GM10847 (cell line): ENCODE results near the gene RGL4.

Experiments used
- POLR2A ChIP-seq: IDR thresholded peaks from 2 replicates; pipeline ENCODE4 v1.6.1; 2011; ENCODE audit not compliant: insufficient read length; ENCODE audit errors: extremely low read depth

The RGL4 gene

DNA sequence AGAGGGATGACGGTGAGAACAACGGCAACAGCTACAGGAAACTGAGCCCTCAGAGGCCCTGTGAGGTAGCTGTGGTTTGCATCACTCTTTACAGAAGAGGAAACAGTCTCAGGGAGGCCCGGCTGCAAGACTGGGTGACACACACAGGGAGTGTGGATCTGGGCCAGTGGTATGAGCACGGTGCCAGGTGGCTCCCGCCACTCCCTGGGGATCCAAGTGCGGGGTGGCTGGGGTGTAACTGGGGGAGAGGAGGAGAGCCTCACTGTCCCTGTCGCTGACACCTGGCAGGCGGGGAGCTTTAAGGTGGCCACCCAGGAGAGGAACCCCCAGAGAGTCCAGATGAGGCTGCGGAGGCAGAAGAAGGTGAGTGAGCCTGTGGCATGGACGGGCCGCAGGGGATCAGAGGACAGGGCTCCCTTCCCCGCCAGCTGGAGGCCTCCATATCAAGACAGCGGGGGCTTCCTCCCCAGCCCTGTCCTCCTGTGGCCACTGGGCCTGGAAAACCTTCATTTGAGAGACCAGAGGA, 5.6 kb downstream of the RGL4 start:
- no peak for TF ChIP-seq POLR2A

DNA sequence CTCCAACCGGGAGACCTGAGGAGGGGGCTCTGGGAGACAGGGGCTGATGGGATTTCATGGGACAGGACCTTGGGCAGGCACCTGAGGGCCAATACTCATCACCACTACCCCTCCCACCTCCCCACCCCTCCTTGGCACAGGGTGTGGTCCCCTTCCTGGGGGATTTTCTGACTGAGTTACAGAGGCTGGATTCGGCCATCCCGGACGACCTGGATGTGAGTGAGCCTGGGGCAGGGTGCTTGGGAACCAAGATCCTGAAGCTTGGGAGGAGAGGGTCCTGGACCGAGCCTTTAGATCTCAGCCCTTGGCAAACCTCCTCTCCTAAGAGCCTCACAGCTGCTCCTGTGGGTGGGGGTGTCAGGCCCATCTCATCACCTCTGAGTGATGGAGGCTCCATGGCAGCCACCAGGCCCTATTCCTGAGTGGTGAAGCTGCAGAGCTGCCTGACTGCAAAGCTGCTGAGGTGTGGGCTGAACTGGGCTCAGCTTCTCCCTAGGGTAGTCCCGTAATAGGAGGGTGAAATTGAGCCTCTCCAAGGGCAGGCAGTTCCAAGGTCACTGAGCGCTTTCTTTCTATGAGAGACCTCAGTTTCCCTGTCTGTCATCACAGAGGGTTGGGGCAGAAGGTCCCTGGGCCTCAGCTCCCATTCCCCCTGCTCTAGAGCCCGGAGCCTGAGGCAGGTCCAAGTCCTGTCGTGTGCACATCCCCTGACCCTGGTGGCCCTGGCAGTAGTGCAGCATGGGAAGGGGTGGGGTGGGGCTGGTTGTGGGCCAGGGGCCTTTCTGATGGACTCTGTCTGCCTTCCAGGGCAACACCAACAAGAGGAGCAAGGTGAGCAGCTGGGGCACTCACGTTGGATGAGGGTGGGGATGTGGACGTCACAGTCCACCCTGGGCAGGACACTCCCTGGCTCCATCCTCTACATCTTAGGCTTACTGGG, 6.5 kb downstream of the RGL4 start:
- TF ChIP-seq POLR2A, result no peak

DNA sequence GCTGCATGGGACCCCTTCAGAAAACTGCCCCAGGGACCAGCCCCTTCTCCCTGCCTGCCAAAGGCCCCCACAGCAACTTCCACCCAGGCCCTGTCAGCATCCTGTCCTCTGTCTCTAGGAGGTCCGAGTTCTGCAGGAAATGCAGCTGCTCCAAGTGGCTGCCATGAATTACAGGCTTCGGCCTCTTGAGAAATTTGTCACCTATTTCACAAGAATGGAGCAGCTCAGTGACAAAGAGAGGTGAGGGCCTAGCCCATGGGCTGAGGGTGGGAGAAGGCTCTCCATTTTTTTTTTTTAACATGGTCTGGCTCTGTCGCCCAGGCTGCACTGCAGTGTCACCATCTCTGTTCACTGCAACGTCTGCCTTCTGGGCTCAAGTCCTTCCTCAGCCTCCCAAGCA, 7.3 kb downstream of the RGL4 start:
- TF ChIP-seq POLR2A, result no peak

DNA sequence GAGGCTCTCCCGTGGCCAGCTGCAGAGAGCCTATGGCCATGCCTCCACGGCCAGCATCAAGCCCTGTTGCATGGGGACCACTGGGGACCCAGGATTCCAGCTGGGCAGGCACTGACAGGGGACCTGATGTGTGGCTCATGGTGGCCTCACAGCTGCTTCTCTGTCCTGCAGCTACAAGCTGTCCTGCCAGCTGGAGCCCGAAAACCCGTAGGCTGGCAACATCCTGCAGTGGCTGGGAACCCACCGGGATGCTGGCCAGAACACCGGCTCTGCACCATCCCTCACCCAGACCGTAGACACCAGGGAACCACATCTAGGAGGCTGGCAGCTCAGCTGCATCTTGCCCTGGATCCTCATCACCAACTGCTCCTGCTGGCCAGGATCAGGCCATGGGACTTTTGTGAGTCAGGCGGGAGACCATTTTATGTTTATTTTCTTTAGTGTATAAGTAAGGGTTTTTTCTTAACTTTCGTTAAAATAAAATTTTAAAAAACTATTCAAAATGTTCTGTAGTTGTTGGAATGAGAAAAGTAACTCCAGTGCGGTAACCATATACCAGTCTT, 7.9 kb downstream of the RGL4 start:
- no peak for TF ChIP-seq POLR2A

DNA sequence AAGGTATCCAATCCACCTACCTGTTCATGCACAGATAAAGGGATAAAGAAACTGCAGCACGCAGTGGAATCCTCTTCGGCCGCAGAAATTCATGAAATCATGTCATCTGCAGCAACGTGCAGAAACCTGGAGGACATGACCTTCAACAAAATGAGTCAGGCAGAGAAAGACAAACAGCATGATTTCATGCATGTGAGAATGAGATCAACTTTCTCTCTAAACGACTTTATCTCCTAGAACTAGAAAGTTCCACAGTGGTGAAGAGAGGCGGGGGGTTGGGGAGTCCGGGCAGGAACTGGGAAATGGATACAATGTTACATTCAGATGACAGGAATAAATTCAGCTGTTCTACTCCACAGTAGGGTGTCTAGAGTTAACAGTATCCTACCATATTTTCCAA, 9.9 kb downstream of the RGL4 start:
- TF ChIP-seq POLR2A, result no peak

DNA sequence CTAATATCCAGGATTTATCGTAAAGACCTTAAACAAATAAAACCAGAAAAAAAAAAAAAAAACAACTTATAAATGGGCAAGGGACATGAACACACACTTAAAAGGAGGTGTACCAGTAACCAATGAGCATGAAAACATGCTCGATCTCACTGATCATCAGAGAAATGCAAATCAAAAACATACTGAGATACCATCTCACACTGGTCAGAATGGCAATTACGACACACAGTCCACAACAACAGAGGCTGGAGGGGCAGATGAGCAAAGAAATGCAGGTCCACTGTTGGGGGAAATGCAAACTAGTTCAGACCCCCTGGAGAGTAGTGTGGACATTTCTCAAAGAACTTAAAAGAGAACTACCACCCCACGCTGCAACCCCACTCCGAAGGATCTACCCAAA, 13.2 kb downstream of the RGL4 start:
- no peak for TF ChIP-seq POLR2A

DNA sequence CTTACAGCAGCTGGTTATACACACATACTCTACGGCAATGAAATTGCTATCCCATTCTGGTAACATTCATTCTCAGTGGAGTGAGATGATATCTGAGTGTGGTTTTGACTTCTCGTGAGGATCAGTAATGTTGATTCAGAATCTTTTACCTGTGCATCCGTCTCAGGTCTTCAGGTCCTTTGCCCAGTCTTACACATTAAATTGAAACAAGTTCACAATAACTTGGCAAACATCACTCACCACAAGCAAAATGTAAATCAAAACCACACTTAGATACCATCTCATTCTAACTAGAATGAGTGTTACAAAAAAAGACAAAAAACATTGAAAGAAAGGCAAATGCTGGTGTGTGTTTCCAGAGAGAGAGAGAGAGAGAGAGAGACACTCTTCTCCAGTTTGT, 14.0 kb downstream of the RGL4 start:
- TF ChIP-seq POLR2A, result no peak

DNA sequence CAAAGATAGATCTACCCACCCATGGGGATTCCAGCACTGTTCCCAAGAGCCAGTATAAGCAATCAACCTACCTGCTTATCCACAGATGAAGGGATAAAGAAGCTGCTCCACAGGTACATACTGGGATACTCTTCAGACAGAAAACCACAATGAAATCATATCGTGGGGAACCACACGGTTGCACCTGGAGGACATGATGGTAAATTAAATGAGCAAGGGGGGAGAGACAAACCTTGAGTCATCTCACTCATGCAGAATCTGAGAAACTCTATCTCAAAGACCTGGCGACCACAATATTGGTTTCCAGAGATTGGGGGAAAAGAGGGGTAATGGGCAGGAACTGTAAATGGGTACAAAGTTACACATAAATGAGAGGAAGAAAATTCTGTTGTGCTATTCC, 14.5 kb downstream of the RGL4 start:
- no peak for TF ChIP-seq POLR2A

DNA sequence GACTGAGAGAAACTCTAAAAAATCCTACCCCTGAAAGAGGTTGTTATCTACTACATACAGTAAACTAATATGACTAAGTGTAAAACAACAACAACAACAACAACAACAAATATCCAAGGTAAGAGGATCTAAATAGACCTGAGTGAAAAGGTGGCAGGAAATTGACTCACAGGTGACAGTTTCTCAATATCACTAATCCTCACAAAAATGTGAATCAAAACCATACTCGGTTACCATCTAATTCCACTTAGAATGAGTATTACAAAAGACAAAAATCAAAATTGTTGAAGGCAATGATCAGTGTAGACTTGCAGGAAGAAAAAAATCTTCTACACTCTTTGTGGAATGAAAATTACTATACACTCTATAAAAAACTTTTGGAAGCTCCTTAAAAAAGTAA, 17.5 kb downstream of the RGL4 start:
- no peak for TF ChIP-seq POLR2A

DNA sequence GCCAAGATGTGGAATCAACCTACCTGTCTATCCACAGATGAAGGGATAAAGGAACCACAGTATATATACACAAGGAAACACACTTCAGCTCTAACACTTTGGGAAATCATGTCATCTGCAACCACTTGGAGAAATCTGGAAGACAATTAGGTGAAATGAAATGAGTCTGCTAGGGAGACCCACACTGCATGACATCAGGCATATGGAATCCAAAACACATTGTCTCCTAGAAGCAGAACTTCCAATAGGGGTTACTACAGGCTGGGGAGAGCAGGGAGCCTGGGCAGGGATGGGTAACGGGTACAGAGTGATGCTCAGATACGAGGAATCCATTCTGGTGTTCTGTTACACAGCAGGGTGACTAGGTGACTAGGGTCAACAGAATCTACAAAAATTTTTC, 18.3 kb downstream of the RGL4 start:
- TF ChIP-seq POLR2A, result no peak

DNA sequence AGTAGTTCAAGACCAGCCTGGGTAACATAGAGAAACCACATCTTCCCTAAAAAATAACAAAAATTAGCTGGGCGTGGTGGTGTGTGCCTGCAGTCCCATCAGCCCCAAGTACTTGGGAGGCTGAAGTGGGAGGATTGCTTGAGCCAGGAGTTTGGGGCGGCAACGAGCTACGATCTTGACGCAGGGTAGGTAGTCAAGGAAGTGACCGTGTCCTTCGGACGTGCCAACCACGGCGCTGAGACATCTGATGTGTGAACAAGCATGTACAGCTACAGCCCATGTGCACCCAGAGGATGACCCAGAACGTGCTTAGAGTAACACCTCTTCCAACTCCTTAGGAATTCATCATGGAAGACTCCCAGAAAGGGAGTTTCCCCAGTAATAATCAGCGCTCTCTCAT, 21.4 kb downstream of the RGL4 start:
- no peak for TF ChIP-seq POLR2A

DNA sequence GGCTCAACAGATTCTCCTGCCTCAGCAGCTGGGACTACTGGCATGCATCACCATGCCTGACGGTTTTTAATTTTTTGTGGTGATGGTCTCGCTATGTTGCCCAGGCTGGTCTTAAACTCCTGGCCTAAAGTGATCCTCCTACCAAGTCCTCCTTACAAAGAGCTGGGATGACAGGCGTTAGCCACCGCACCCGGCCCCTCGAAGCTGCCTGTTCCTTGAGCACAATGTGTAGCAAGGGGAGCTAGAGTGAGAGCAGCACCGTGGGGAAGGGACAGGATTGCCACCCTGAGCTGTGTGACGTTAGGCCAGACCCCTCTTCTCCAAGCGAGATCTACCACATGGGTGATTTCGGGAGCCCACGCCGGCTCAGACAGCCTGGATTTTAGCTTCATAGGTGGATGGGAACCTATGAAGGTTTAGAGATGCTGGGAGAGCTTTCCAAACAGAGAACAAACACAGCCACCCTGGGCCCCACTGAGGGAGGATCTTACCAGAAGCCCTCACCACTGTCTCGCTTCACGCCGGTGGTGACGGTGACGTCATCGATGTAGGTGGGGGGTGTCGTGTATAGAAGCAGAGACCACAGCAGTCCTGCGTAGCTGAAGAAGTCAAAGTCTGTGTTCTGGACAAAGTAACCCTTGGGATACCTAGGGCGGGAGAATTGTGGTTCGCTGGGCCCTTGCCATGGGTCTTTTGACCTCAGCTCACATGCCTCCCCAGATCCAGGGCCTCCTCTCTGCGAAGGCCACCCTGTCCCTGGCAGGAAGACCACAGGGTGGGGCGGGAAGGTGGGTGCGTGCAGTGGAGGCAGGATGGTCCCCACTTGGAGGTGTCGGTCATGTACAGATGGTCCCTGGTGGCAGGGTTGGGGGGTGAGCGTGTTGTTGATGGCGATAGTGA, 23.1 kb downstream of the RGL4 start:
- no peak for TF ChIP-seq POLR2A

DNA sequence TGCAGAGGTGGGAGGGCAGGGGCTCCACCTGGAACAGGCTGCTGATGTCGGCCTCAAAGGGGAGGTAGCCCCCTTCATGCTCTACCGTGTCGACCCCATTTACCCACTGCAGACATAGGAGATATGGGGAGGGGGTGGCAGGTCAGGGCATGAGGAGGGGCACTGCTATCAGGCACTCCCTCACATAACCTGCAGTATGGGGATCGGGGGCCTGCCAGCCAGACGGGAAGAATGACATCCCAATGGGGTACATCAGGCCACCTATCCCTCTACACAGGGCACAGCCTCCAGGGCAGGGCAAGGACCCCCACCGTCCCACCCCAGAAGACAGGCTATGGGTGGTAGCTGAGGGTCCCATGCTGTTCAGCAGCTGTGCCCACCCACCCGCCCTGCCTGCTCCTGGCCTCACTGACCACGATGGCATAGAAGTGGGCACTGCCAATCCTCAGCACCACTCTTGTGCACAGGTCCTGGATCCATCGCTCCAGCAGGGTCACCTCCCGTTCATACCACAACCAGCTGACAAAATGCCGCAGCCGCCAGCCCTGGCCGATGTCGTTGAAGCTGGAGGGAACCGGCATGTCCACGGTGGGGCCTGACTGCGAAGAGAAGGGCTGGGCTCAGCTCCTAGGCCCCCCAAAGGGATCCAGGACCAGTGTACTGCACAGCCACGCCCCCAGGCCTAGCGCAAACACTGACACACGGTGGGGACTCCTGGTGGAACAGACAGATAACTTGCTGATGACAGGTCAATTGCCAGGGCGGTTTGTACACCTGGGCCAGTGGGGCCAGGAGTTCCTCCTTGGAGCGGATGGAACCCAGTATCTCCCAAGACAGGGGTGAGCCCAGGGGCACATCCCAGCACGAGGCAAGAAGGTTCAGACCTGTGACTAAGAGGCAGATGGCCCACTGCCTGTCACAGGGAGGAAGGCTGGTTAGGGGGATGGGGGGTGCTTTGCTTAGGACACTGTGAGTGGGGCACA, 24.1 kb downstream of the RGL4 start:
- TF ChIP-seq POLR2A, result no peak

DNA sequence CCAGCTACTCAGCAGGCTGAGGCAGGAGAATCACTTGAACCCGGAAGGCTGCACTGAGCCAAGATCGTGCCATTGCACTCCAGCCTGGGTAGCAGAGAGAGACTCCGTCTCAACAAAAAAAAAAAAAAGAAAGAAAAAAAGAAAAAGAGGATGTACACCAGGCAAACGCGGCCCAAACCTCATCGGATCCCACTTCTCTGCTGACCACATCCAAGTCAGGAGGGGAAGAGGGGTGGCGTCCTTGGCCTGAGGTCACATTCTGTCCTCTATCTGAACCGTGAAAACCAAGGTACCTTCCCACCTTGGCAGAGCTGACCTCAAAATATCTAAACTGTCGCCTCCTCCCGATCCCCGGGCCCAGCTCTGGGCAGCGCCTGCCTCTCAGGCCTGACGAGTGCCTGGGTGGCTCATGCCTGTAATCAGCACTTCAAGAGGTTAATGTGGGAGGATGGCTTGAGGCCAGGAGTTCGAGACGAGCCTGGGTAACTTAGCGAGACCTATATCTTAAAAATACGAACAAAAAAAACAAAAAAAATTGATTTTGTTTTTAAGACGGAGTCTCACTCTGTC, 25.1 kb downstream of the RGL4 start:
- no peak for TF ChIP-seq POLR2A
